Occipital lobe (tissue), 2 donors: ENCODE measurements around the gene SIKE1. TPM values are rescaled to one million over a fixed set of nuclear protein-coding genes. Genes with fewer than 3 reads are reported as not detected.
"Not testable (repeated sequence)": the region's sequence is repeated elsewhere in the genome, so short reads cannot be mapped to it uniquely, and the experiment has no call there.

Source experiments
- DNase-seq: peaks from one replicate; lab custom pipeline; 2025; lab: John Stamatoyannopoulos, UW
- total RNA-seq: library from RNA; depleted of rRNA; stranded (reverse); fragments of >200 nt; gene quantifications from one replicate; pipeline ENCODE4 v1.2.3, GENCODE V29; 2014

Gene SIKE1
- 93.9 TPM for total RNA-seq

DNA sequence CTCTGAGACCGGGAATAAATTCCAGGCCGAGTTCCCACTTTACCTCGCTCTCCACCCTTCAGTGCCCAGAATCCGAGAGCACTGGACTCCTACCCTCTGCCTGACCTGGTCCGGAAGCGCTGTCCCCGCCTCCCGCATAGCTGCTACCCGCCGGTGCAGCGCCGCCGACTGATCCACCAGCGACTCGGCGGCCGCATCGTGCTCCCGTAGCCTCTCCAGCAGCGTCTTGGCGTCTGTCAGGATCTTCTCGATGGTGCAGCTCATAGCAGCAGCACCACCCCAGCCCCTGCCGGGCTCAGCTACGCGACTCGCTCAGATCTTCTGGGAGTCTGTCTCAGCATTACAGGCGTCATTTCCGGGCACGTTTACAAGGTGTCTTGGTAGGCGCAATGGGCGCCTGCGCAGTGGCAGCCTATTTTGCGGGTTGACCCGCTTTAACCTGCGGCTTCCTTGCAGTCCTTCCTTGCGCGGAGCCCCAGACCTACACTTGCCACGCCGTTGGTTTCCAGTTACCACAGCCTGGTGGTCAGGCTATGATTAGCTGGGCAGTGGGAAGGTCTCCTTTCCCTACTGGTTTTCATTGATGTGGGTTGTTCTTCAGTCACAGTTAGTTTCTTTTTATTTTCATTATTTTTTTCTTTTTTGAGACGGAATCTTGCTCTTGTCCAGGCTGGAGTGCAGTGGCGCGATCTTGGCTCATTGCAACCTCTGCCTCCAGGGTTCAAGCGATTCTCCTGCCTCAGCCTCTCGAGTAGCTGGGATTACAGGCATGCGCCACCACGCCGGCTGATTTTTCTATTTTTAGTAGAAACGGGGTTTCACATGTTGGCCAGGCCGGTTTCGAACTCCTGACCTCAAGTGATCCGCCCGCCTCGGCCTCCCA is at the start of gene SIKE1:
TSS of gene SIKE1 (minus strand) at position 342 of the 883 bp plus-strand sequence. CDS start at position 264, 78 bp downstream.
- peak; percentile 88 for DNase-seq

DNA sequence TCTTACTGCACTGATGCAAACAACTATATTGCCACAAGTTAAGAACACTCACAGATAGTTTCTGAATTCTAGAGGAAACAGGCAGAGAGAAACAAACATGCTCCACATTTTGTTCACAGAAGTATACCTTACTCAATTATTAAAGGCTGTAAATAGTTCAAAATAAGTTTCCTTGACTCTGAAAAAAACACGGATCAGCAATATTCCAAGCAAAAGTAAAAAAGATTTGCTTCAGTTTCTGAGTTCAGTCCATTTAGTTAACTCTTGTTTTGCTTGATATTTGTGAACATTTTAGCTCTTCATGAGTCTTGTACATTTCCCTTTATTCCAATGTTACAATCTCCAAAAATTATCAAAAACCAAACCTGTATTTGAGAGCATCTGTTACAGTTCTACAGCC is 49.6 kb upstream of the SIKE1 start:
- not testable (repeated sequence) for DNase-seq

DNA sequence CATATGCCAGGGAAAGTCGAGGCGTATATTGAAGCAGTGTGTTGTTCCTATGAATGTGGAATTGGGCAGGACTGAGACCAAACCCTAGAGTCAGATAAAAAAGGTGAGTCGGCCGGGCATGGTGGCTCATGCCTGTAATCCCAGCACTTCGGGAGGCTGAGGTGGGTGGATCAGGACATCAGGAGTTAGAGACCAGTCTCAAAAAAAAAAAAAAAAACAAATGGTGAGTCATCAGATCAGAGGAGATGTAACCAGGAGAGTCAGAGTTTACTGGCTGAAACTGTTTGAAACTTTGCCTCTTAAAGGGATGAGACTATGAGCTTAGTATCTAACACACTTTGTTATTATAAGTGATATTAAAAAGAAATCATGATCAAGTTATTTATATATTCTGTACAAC is 47.8 kb upstream of the SIKE1 start:
- DNase-seq, result no peak

DNA sequence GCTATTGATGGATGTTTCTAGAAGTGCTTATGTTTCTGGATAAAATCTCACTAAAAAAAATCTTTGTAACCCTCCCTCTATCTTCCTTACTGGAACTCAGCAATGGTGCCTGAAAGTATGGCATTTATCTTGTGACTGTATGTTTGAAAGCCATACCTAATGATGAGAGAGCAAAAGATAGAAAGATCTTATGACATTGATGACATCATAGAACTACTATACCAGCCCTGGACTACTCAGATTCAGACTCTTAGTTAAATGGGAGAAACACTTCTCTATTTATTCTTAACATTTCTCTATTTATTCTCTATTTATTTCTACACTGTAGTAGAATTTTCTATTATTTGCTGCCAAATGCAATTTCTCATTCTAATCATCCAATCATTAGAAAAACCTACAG is 41.5 kb upstream of the SIKE1 start:
- no peak for DNase-seq

DNA sequence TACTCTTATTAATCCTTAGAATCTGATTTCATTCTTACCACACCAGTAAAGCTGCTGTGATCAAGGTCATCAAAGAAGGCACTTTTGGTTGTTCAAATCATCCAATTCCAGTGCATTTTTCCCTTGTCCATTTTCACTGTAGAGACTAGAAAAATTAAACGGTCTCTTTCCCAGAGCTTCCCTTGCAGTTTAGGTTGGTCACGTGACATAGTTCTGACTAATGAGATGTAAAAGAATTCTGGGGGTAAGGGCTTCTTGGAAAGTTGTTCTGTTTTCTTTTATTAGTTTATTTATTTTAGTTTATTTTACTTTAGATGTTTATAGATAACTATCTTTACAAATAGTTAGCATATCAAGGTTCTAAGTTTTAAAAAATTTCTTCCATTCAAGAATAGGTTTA is 39.9 kb upstream of the SIKE1 start:
- no peak for DNase-seq

DNA sequence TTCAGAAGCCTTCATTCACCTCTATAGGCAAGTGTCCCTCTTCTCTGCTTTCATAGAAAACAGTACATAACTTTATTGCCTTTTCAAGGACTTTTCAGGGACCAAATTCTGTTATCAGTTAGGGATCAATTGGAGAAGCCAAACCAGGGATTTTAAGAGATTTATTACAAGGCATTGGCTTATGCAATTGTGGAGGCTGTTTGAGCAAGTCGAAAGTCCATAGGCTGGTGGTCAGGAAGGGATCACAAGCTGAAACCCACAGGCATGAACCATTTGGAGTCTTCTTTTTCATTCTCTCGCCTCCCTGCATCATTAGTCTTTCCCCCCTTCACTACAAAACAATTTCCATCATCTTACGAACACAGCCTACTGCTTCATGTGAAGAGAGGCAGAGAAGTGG is 39.4 kb upstream of the SIKE1 start:
- DNase-seq, result no peak

DNA sequence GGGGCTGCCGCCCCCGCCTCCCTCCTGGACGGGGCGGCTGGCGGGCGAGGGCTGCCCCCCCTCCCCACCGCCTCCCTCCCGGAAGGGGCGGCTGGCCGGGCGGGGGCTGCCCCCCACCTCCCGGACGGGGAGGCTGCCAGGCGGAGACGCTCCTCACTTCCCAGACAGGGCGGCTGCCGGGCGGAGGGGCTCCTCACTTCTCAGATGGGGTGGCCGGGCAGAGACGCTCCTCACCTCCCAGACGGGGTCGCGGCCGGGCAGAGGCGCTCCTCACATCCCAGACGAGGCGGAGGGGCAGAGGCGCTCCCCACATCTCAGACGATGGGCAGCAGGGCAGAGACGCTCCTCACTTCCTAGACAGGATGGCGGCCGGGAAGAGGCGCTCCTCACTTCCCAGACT is 24.0 kb upstream of the SIKE1 start:
- not testable (repeated sequence) for DNase-seq

DNA sequence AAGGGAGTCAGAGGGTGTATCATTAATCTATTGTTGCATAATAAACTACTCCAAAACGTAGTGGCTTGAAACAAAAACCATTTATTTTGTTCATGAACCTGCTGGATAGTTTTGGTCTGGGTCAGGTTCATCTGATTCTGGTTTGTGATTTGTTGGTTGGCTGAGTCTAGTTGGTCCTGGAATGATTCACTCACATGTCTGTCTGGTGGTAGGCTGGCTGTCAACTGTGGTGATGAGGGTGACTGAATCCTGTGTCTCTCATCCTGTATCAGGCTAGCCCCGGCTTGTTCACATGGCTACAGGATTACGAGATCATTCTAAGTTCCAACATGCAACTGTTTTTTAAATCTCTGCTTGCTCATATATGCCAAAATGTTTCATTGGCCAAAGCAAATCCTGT is 22.5 kb upstream of the SIKE1 start:
- no peak for DNase-seq

DNA sequence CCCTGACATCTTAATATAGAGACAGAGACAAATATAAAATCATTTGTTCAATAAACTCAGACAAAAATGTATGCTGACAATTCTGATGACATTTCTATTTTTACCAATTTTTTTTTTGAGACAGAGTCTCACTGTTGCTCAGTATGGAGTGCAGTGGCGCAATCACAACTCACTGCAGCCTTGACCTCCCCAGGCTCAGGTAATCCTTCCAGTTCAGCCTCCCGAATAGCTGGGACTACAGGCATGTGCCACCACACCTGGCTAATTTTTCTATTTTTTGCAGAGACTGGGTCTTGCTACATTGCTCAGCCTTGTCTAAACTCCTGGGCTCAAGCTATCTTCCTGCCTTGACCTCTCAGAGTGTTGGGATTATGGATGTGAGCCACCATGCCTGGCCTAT is 13.6 kb upstream of the SIKE1 start:
- no peak for DNase-seq

DNA sequence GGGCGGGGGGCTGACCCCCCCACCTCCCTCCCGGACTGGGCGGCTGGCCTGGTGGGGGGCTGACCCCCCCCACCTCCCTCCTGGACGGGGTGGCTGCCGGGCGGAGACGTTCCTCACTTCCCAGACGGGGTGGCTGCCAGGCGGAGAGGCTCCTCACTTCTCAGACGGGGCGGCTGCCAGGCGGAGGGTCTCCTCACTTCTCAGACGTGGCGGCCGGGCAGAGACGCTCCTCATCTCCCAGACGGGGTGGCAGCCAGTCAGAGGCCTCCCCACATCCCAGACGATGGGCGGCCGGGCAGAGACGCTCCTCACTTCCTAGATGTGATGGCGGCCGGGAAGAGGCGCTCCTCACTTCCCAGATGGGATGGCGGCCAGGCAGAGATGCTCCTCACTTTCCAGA is 10.1 kb upstream of the SIKE1 start:
- not testable (repeated sequence) for DNase-seq

DNA sequence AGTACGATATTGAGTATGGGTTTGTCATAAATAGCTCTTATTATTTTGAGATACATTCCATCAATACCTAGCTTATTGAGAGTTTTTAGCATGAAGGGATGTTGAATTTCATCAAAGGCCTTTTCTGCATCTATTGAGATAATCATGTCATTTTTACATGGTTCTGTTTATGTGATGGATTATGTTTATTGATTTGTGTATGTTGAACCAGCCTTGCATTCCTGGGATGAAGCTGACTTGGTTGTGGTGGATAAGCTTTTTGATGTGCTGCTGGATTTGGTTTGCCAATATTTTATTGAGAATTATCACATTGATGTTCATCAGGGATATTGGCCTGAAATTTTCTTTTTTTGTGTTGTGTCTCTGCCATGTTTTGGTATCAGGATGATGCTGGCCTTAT is 6.0 kb upstream of the SIKE1 start:
- not testable (repeated sequence) for DNase-seq

DNA sequence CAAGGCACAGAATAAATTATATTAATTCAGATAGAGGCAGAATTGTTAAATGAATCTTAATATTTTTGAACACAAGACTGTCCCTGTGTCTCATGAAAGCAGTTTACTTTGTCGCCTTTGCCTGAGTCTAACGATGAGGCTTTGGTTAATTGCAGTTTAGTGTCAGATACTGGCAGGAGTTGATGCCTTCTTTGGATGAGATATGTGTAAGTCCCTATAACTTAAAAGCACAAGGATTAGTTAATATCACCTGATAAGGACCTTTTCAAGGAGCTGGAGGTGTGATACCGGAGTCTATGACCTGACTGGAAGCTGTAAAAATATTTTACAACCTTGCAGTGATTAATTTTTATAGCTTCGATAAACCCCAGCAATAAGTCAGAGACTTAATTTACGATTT is 2.0 kb upstream of the SIKE1 start:
- no peak for DNase-seq

DNA sequence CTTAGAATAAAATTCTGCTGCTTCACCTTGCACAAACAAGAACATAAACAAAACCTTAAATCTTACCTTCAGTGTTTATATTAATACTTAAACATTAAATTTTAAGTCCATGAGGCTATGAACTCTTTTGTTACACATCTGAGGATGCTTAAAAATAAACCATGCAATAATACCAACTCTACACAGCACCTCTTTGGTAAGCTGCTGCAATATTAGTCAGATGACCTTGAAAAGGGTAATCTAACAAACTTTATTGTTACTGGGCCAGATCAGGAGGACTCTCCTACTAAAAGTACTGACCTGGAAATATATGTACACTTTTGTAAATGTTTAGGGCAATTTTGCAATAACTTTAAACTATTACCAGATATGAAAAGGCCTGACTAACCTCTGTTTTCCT is 763 bp downstream of the SIKE1 start:
- DNase-seq, result no peak

DNA sequence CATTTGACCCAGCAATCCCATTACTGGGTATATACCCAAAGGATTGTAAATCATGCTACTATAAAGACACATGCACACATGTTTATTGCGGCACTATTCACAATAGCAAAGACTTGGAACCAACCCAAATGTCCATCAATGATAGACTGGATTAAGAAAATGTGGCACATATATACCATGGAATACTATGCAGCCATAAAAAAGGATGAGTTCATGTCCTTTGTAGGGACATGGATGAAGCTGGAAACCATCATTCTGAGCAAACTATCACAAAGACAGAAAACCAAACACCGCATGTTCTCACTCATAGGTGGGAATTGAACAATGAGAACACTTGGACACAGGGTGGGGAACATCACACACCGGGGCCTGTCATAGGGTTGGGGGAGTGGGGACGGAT is 3.8 kb downstream of the SIKE1 start:
- not testable (repeated sequence) for DNase-seq

DNA sequence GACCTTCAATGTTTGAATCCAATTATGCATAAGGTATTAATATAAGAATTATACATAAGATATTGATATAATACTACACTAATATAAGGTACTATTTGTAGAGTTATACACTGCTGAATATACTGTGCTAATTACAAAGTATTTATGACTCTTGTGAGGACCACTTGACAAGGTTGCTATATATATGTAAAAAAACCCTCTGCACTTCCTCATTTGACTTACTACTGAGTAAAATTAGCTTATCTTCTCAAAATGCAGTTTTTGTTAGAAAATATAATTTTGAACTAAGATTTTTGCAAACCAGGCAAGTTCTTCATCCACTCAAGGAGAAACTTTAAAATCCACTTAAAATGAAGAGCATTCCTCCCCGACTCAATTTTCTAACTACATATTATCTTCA is 8.5 kb downstream of the SIKE1 start:
- DNase-seq, result no peak

DNA sequence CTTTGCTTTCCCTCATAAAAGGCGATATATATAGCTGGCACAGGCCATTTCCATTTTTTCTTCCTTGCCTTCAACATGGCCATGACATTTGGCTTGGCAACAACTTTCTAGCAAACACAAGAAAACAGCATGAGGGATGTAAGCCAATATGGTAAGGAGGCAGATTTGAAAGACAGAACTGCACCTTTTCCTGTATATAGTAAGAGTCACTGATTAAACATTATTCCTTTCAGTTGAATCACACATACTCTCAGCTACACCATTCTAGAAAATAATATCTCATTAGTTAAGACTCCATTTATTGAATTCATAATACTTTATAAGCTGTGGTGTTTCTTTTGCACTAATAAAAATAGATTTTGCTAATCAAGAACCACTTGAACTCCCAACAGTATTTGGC is 9.5 kb downstream of the SIKE1 start:
- no peak for DNase-seq

DNA sequence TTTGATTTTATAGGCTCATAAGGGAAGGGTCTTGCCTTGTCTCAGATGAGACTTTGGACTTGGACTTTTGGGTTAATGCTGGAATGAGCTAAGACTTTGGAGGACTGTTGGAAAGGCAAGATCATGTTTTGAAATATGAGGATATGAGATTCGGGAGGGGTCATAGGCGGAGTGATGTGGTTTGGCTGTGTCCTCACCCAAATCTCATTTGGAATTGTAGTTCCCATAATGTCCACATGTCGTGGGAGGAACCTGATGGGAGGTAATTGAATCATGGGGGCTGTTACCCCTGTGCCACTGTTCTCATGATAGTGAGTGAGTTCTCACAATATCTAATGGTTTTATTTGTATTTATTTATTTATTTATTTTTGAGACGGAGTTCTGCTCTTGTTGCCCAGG is 15.8 kb downstream of the SIKE1 start:
- DNase-seq, result no peak

DNA sequence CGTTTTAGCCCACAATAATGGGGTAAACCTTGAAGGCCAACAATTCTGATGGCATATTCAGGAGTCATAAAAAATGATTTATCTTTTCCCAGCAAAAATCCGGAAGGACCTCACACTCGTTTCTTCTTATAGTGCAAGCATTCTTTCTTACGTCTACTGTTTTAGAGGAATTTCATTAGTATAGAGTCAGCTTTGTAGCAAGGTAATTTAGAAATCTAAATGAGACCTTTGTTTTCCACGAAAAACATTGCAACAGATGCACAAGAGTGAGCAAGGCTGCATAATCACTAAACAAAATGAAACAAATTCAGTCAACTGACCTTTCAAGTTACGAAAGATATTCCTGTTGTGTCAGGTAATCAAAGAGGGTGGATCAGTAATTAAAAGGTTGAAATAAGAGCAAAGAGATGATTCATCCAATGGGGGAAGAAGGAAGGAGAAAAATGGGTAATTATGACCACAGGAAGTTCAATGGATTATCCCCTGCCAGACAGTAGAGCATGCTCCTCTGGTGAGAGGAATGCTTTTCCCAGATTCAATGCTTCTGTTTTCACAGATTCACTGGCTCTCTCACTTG is 22.1 kb downstream of the SIKE1 start:
- no peak for DNase-seq

DNA sequence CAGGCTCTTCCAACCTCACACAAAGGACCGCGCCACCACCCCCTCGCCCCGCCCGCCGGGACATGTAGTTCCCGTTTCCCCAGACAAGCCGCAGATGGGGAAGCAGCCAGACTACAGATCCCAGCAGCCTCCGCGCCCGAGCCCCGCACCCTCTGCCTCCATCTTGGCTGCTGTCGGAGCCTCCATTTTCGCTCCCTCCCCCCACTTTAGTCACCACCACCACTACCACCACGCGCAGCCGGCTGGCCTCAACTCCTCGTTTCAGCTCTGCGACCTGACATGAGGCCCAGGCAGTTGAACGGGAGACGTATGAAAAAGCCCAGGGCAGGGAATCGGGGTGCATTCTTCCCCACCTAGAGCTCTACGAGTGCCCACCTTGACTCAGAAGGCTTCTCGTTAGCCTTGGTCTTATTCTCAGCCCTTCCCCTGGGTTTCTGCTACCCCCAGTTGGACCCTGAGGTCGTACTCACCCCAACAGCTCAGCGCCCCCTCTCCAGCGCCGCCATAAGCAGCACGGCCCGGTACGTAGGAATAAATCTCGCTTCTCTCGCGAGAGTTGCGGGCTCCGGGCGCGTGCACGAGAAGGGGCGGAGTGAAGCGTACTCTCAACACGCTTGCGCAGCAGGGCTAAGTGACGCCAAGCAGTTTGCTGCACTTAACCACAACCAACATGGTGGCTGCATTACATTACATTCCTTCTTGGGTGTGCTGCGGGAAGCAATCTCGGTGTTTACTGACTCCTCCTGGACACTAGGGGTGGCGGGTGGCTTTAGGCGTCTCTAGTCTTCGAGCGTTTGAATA is 22.8 kb downstream of the SIKE1 start, which contains the start of gene CSDE1:
TSS of gene CSDE1 (minus strand) at position 530 of the 801 bp plus-strand sequence. CDS start 18,094 bp downstream, outside the sequence.
- DNase-seq, result peak; percentile 95

DNA sequence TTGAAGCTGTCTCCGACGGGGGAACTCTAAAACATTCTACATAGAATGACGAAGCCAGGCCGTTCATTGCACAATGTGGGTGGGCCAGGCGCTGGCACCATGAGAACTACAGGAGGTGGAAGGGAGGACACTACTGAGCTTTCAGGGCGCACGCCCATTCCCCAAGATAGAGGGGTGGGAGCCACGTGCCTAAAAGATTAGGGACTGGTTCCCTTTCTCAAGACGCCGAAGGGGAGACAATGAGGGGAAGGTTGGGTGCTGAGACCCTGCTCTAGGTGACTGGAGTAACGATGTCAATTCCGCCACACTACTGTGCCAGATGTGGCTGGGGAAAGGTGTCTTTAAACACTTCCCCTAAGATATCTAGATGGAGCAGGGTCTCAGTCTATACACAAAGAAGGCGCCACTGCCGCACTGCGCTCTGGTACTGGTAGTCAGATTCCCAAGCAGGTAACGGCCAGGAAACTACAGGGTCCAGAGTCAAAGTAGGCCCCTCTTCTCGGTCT is 23.5 kb downstream of the SIKE1 start:
- DNase-seq, result no peak

DNA sequence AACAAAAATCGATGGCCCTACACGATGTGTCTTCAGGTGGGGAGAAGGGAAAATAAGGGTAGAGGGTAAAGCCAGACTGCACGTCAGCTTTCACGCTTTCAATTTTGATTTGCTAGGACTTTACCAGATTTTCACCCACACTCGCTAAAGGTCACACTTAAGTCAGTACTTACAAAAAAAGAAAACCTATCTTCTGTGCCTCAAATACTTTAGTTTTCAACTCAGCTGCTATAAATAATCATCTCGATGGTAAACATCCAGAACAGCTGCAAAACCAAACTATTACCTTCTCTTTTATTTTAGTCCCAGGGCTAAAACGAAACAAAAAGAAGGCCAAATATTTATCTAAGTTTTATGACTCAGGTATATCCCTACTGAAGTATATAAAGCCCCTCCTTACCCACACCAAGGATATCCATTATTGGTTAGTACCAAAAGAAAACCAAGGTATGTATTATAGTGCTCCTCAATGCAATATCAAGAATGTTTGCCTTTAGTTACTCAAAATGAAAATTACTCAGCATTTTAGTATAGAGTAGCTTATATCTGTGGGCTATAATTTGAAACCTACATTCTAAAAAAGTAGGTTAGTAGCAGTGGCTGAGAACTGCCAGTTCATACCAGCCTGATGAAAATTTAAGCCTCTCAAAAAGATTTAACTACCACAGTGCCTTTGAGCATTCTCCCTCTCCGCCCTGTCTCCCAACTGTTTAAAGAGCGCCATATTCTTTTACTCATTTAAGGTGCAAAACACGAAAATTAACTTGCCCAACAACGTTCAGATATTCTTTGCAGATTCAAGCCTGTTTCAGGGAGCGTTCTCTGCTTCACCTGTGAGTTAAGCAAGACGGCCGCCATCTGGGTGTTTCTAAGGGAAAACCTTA is 24.2 kb downstream of the SIKE1 start:
- DNase-seq, result no peak
